HepG2 (cell line): ENCODE measurements around the gene SRC. TPM values are rescaled to one million over a fixed set of nuclear protein-coding genes. Genes with fewer than 3 reads are reported as not detected.

ENCODE experiments used
- AKNA ChIP-seq: sonication (generic); formaldehyde crosslinking; IDR thresholded peaks from 2 replicates; pipeline ENCODE4 v1.4.0; 2020; ENCODE audit warnings: missing genetic modification reagents, borderline replicate concordance
- HDAC1 ChIP-seq: sonication (generic); formaldehyde crosslinking; IDR thresholded peaks from 2 replicates; pipeline ENCODE4 v1.5.1; 2020; ENCODE audit warnings: mild to moderate bottlenecking, missing genetic modification reagents
- JUND ChIP-seq: sonication (generic); formaldehyde crosslinking; IDR thresholded peaks from 2 replicates; pipeline ENCODE4 v1.8.0; 2022; ENCODE audit warnings: mild to moderate bottlenecking, missing genetic modification reagents
- KAT7 ChIP-seq: IDR thresholded peaks from 2 replicates; pipeline ENCODE4 v1.6.1; 2018; ENCODE audit warnings: borderline replicate concordance, missing compliant biosample characterization
- KDM2A ChIP-seq: sonication (generic); formaldehyde crosslinking; IDR thresholded peaks from 2 replicates; pipeline ENCODE4 v1.4.0; 2020; ENCODE audit warnings: low read depth, missing genetic modification reagents, borderline replicate concordance
- KLF9 ChIP-seq: IDR thresholded peaks from 2 replicates; pipeline ENCODE4 v1.6.1; 2016; ENCODE audit warnings: low read depth
- NR1H2 ChIP-seq: sonication (generic); formaldehyde crosslinking; IDR thresholded peaks from 2 replicates; pipeline ENCODE4 v1.8.1; 2022; ENCODE audit warnings: low read depth, missing genetic modification reagents, borderline replicate concordance
- SP5 ChIP-seq: IDR thresholded peaks from 2 replicates; pipeline ENCODE4 v1.6.1; 2016; ENCODE audit warnings: low read depth, borderline replicate concordance
- ZFP90 ChIP-seq: sonication (generic); formaldehyde crosslinking; IDR thresholded peaks from 2 replicates; pipeline ENCODE4 v1.8.0; 2022; ENCODE audit warnings: missing genetic modification reagents, mild to moderate bottlenecking, inconsistent platforms, borderline replicate concordance
- ZNF224 ChIP-seq: sonication (generic); formaldehyde crosslinking; IDR thresholded peaks from 2 replicates; pipeline ENCODE4 v1.5.0; 2020; ENCODE audit warnings: mild to moderate bottlenecking, missing genetic modification reagents
- ZNF382 ChIP-seq: sonication (generic); formaldehyde crosslinking; IDR thresholded peaks from 2 replicates; pipeline ENCODE4 v1.5.0; 2020; ENCODE audit warnings: missing genetic modification reagents, mild to moderate bottlenecking, borderline replicate concordance
- ZNF782 ChIP-seq: sonication (generic); formaldehyde crosslinking; IDR thresholded peaks from 2 replicates; pipeline ENCODE4 v1.4.0; 2020; ENCODE audit warnings: missing genetic modification reagents, mild to moderate bottlenecking, borderline replicate concordance
- polyA plus RNA-seq, 8 experiments: library from polyadenylated mRNA; depleted of rRNA in 3 of 8; stranded (reverse) in 7 of 8; unstranded in 1 of 8; fragments of >200 nt; fragmentation: Illumina TruSeq in 4 of 8; extraction: Trizol in 4 of 8; gene quantifications; 2 replicates each; pipeline versions ENCODE4 v1.2.1 to v1.2.3, GENCODE V29; 2011 to 2016; ENCODE audit warnings: low read depth in 4 of 8, missing spikeins in 1 of 8, mixed read lengths in 1 of 8; ENCODE audit not compliant: insufficient read depth in 1 of 8
- total RNA-seq, 5 experiments: library from RNA; depleted of rRNA; stranded (reverse); fragments of >200 nt; fragmentation: Illumina TruSeq; extraction: Trizol; gene quantifications; 2 replicates each; pipeline ENCODE4 v1.2.3, GENCODE V29; 2016; ENCODE audit warnings: low read depth in 1 of 5
- TF ChIP-seq, protein P1 (sequence below): sonication (generic); formaldehyde crosslinking; IDR thresholded peaks from 2 replicates; pipeline ENCODE4 v1.4.0; 2020; ENCODE audit warnings: missing genetic modification reagents
- TF ChIP-seq, protein P2 (sequence below): sonication (generic); formaldehyde crosslinking; IDR thresholded peaks from 2 replicates; pipeline ENCODE4 v1.8.0; 2022; ENCODE audit warnings: missing genetic modification reagents, mild to moderate bottlenecking, moderate library complexity, borderline replicate concordance
- TF ChIP-seq, protein P3 (sequence below): sonication (generic); formaldehyde crosslinking; IDR thresholded peaks from 2 replicates; pipeline ENCODE4 v1.5.0; 2020; ENCODE audit warnings: mild to moderate bottlenecking, missing genetic modification reagents

Gene SRC
- total and polyA plus RNA-seq, 2 of the 13 experiments (the other 11 are each of a cell fraction or from before 2014, with no cell fraction given) = 54.7 to 192 TPM

GRCh38 chr20:37344506-37345338 is 1.2 kb upstream of the SRC start (continued):
- TF ChIP-seq AKNA (CRISPR knock-in tag) = no peak
- TF ChIP-seq KLF9 (CRISPR knock-in tag) = no peak
- TF ChIP-seq, protein P1, sequence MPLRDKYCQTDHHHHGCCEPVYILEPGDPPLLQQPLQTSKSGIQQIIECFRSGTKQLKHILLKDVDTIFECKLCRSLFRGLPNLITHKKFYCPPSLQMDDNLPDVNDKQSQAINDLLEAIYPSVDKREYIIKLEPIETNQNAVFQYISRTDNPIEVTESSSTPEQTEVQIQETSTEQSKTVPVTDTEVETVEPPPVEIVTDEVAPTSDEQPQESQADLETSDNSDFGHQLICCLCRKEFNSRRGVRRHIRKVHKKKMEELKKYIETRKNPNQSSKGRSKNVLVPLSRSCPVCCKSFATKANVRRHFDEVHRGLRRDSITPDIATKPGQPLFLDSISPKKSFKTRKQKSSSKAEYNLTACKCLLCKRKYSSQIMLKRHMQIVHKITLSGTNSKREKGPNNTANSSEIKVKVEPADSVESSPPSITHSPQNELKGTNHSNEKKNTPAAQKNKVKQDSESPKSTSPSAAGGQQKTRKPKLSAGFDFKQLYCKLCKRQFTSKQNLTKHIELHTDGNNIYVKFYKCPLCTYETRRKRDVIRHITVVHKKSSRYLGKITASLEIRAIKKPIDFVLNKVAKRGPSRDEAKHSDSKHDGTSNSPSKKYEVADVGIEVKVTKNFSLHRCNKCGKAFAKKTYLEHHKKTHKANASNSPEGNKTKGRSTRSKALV = no peak
- TF ChIP-seq JUND = peak; percentile 61; the same call in 1 of the 2 replicates
- no peak for TF ChIP-seq NR1H2 (CRISPR knock-in tag)
- TF ChIP-seq, protein P2, sequence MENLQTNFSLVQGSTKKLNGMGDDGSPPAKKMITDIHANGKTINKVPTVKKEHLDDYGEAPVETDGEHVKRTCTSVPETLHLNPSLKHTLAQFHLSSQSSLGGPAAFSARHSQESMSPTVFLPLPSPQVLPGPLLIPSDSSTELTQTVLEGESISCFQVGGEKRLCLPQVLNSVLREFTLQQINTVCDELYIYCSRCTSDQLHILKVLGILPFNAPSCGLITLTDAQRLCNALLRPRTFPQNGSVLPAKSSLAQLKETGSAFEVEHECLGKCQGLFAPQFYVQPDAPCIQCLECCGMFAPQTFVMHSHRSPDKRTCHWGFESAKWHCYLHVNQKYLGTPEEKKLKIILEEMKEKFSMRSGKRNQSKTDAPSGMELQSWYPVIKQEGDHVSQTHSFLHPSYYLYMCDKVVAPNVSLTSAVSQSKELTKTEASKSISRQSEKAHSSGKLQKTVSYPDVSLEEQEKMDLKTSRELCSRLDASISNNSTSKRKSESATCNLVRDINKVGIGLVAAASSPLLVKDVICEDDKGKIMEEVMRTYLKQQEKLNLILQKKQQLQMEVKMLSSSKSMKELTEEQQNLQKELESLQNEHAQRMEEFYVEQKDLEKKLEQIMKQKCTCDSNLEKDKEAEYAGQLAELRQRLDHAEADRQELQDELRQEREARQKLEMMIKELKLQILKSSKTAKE (CRISPR knock-in tag) = no peak
- TF ChIP-seq ZNF224 = peak; percentile 89; the same call in 1 of the 2 replicates
- TF ChIP-seq ZFP90 (CRISPR knock-in tag) = peak; percentile 21; the same call in 1 of the 2 replicates
- TF ChIP-seq ZNF782 (CRISPR knock-in tag) = peak; percentile 97; the same call in 1 of the 2 replicates
- peak; percentile 43; the same call in 1 of the 2 replicates for TF ChIP-seq KAT7 (CRISPR knock-in tag)
- TF ChIP-seq, protein P3, sequence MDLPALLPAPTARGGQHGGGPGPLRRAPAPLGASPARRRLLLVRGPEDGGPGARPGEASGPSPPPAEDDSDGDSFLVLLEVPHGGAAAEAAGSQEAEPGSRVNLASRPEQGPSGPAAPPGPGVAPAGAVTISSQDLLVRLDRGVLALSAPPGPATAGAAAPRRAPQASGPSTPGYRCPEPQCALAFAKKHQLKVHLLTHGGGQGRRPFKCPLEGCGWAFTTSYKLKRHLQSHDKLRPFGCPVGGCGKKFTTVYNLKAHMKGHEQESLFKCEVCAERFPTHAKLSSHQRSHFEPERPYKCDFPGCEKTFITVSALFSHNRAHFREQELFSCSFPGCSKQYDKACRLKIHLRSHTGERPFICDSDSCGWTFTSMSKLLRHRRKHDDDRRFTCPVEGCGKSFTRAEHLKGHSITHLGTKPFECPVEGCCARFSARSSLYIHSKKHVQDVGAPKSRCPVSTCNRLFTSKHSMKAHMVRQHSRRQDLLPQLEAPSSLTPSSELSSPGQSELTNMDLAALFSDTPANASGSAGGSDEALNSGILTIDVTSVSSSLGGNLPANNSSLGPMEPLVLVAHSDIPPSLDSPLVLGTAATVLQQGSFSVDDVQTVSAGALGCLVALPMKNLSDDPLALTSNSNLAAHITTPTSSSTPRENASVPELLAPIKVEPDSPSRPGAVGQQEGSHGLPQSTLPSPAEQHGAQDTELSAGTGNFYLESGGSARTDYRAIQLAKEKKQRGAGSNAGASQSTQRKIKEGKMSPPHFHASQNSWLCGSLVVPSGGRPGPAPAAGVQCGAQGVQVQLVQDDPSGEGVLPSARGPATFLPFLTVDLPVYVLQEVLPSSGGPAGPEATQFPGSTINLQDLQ (CRISPR knock-in tag) = no peak; the same call in 1 of the 2 replicates
- peak; percentile 37 for TF ChIP-seq SP5
- no peak for TF ChIP-seq ZNF382
- peak; percentile 78 for TF ChIP-seq KDM2A (CRISPR knock-in tag)
- peak; percentile 73 for TF ChIP-seq HDAC1 (CRISPR knock-in tag)
